Measurements from ENCODE around the gene TBC1D2B.

DNA sequence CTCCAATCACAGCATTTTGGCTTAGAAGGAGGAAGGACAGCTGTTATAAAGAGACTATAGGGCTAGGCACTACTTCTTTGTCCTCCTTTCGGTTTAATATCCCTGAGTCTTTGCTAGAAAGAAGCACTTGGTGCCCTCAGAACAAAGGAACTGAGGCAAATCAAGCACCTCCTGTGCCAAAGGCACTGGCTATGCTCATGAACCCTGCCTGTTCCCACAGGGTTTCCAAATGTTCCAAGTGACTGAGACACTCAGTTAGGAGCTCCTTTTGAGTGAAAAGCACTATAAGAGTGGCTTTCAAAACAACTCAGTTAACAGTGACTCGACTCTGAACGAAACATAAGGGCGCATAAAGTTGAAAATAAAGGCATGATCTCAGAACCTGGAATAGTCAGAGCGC, 25.0 kb downstream of the TBC1D2B start:
- TF ChIP-seq POLR2AphosphoS5 (IDR thresholded peaks at IDR 0.05) (no peak), CTCF (IDR thresholded peaks at IDR 0.05) (no peak)

Measured in stomach (tissue), 4 donors.